ENCODE results near the gene TWF2. TPM values are rescaled to one million over a fixed set of nuclear protein-coding genes. Genes with fewer than 3 reads are reported as not detected.

TWF2 gene
- total RNA-seq, 1 experiment from 2014 or later, result 44.8 TPM

DNA sequence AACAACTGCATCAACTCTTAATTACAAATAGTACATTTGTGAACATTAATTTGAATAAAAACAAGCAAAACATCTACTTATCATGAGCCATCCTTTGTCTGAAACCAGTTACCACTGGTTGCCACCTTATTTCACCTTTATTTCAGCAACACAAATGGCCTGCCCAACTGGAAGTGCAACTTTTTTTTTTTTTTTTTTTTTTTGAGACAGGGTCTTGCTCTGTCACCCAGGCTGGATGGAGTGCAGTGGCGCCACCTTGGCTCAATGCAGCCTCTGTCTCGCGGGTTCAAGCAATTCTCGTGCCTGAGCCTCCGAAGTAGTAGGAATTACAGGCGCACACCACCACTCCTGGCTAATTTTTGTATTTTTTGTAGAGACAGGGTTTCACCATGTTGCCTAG, 26.4 kb upstream of the TWF2 start:
- no peak overlapping the region for H3K18ac ChIP-seq (ENCODE audit: insufficient read length, low read depth, low read length)

More for the DNA sequence above, 26.4 kb upstream of the TWF2 start:
- Histone ChIP-seq H4K20me1 (ENCODE audit: control insufficient read depth, insufficient read depth, insufficient read length) (no peaks in the 10 kb centered on the region), H3K4me1 (ENCODE audit: insufficient read depth, low read length) (no peaks in the 10 kb centered on the region), H3K56ac (ENCODE audit: insufficient read length, low read depth, low read length) (no peak overlapping the region), H3K79me2 (ENCODE audit: insufficient read depth, low read length) (peaks cover 2% of the 10 kb centered on the region; the same call in 1 of the 2 replicates), H3K23ac (ENCODE audit: insufficient read length, low read depth, low read length) (no peak overlapping the region), H3T11ph (ENCODE audit: low read length) (no peak overlapping the region), H4K8ac (replicated peaks; ENCODE audit: insufficient read length, low read depth, low read length) (no peak overlapping the region), H2BK120ac (ENCODE audit: low read depth, low read length, poor library complexity, severe bottlenecking) (no peak overlapping the region), H3K4me2 (ENCODE audit: insufficient read depth, insufficient read length, low read length) (no peak overlapping the region), H3K23me2 (ENCODE audit: insufficient read length, low read depth, low read length, poor library complexity, severe bottlenecking) (no peaks in the 10 kb centered on the region), H2BK20ac (ENCODE audit: low read depth, low read length, poor library complexity, severe bottlenecking) (no peak overlapping the region), H2AK5ac (ENCODE audit: insufficient read length, low read length) (no peak overlapping the region), H3K9me3 (ENCODE audit: control insufficient read depth, low read depth, low read length) (no peaks in the 10 kb centered on the region), H2BK5ac (ENCODE audit: insufficient read length, low read length) (no peak overlapping the region), H2BK15ac (ENCODE audit: low read depth, low read length) (no peak overlapping the region), H3K79me1 (ENCODE audit: insufficient read depth, low read depth, low read length, poor library complexity, severe bottlenecking) (peaks cover 9% of the 10 kb centered on the region), H3K14ac (ENCODE audit: insufficient read depth, low read length) (no peak overlapping the region), H2AFZ (ENCODE audit: low read length) (no peak overlapping the region), H4K5ac (ENCODE audit: insufficient read length, low read depth, low read length) (no peak overlapping the region), H4K91ac (ENCODE audit: insufficient read length, low read depth, low read length) (no peak overlapping the region), H3K27me3 (ENCODE audit: insufficient read depth, low read length) (no peaks in the 10 kb centered on the region), H2BK12ac (ENCODE audit: insufficient read length, low read depth, low read length) (no peak overlapping the region), H3K27ac (ENCODE audit: insufficient read length, low read depth, low read length) (no peak overlapping the region), H3K9ac (ENCODE audit: extremely low read depth, insufficient read length, low read length) (no peak overlapping the region), H3K4ac (ENCODE audit: low read depth, low read length) (no peak overlapping the region)
- Mint-ChIP-seq H3K36me3 (ENCODE audit: insufficient read depth in 1 of 3, low read depth in 3 of 3) (peaks cover 44 to 94% (median 82%) of the 10 kb centered on the region in 3 experiments; a peak in 6 of 7 replicates), H3K4me3 (no peak overlapping the region), H3K4me1 (no peaks in the 10 kb centered on the region), H3K27me3 (ENCODE audit: low read depth) (no peaks in the 10 kb centered on the region), H3K9me3 (no peaks in the 10 kb centered on the region), H3K27ac (no peak overlapping the region)
- peak; percentile 25; the same call in 1 of the 3 replicates for TF ChIP-seq CTCF (conservative IDR thresholded peaks at IDR 0.05)
- WGBS (ENCODE audit: extremely low coverage, insufficient read length, low lambda C conversion rate), result no CpG with 5 or more reads among the region's 6 CpGs
- peak; percentile 48 for DNase-seq
